ENCODE results near the gene LRIG3.

Gene LRIG3

GRCh38 chr12:58959639-58960300 is 39.5 kb upstream of the LRIG3 start:
- Histone ChIP-seq H3K27me3 (ENCODE audit: insufficient read depth, low read length) (no peaks in the 10 kb centered on the region), H4K91ac (ENCODE audit: low read depth, low read length) (no peak overlapping the region), H3K79me2 (ENCODE audit: control insufficient read depth, insufficient read depth, low read length, poor library complexity) (no peaks in the 10 kb centered on the region), H3K9me3 (ENCODE audit: insufficient read depth, low read depth, low read length) (no peaks in the 10 kb centered on the region), H3K36me3 (ENCODE audit: control insufficient read depth in 1 of 2, insufficient read depth in 2 of 2, low read length in 2 of 2) (no peaks in the 10 kb centered on the region), H3K27ac (ENCODE audit: low read depth, low read length) (no peak overlapping the region), H3K18ac (ENCODE audit: low read length) (no peak overlapping the region), H3K9ac (ENCODE audit: low read length) (no peak overlapping the region), H3K4me2 (ENCODE audit: low read length) (no peak overlapping the region), H3K79me1 (ENCODE audit: low read length) (peaks cover 1% of the 10 kb centered on the region), H2BK5ac (ENCODE audit: low read depth, low read length, poor library complexity) (no peak overlapping the region), H2BK12ac (ENCODE audit: low read length) (no peak overlapping the region), H3K4me1 (ENCODE audit: control insufficient read depth in 1 of 2, insufficient read depth in 2 of 2, low read length in 2 of 2) (no peaks in the 10 kb centered on the region), H4K8ac (ENCODE audit: low read depth, low read length) (no peak overlapping the region), H2AK5ac (ENCODE audit: low read length) (no peak overlapping the region), H2AFZ (ENCODE audit: insufficient read depth, low read length, poor library complexity) (no peak overlapping the region), H3K4me3 (ENCODE audit: low read depth, low read length) (no peak overlapping the region), H2BK120ac (ENCODE audit: insufficient read depth, low read length, poor library complexity) (no peak overlapping the region), H4K12ac (ENCODE audit: low read depth, low read length) (no peak overlapping the region), H3K23ac (ENCODE audit: low read length) (no peak overlapping the region), H3K4ac (ENCODE audit: low read depth, low read length) (no peak overlapping the region), H3K14ac (ENCODE audit: low read length) (no peak overlapping the region)
- WGBS (ENCODE audit: extremely low coverage, insufficient coverage, insufficient read length) = no CpG with 5 or more reads among the region's 1 CpG
- DNase-seq = no peak

DNA sequence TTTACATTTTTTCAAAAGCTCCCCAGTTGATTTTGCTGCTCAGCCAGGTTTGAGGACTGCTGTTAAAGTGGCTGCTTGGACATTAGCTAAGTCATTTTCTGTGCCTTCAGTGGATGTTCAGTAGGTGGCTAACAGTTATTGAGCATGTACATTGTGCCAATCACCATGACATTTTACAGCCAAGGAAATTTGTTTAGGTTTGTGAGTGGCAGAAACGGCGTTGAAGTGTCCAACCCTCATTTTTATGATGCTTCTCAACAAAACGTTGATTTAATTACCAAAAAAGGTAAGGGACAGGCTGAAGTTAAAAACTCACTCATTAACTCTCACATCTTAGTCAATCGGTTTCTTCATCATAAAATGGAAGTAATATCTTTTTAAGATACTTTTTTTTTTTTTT is 37.0 kb upstream of the LRIG3 start:
- H3K4me1 ChIP-seq (ENCODE audit: control insufficient read depth in 1 of 2, insufficient read depth in 2 of 2, low read length in 2 of 2) = no peaks in the 10 kb centered on the region
- H3K18ac ChIP-seq (ENCODE audit: low read length) = no peak overlapping the region
- H2BK5ac ChIP-seq (ENCODE audit: low read depth, low read length, poor library complexity) = no peak overlapping the region
- no peak overlapping the region for H3K4me3 ChIP-seq (ENCODE audit: low read depth, low read length)
- H3K4me2 ChIP-seq (ENCODE audit: low read length) = no peak overlapping the region
- WGBS (ENCODE audit: extremely low coverage, insufficient coverage, insufficient read length) = no CpG with 5 or more reads among the region's 4 CpGs
- no peak for DNase-seq
- H3K23ac ChIP-seq (ENCODE audit: low read length) = no peak overlapping the region
- H3K79me2 ChIP-seq (ENCODE audit: control insufficient read depth, insufficient read depth, low read length, poor library complexity) = no peaks in the 10 kb centered on the region
- H3K36me3 ChIP-seq (ENCODE audit: control insufficient read depth in 1 of 2, insufficient read depth in 2 of 2, low read length in 2 of 2) = no peaks in the 10 kb centered on the region
- H2AFZ ChIP-seq (ENCODE audit: insufficient read depth, low read length, poor library complexity) = no peak overlapping the region
- no peak overlapping the region for H2BK120ac ChIP-seq (ENCODE audit: insufficient read depth, low read length, poor library complexity)
- H3K9me3 ChIP-seq (ENCODE audit: insufficient read depth, low read depth, low read length) = no peaks in the 10 kb centered on the region
- no peak overlapping the region for H2AK5ac ChIP-seq (ENCODE audit: low read length)
- no peak overlapping the region for H3K4ac ChIP-seq (ENCODE audit: low read depth, low read length)
- no peak overlapping the region for H4K12ac ChIP-seq (ENCODE audit: low read depth, low read length)
- no peak overlapping the region for H3K9ac ChIP-seq (ENCODE audit: low read length)
- H3K27ac ChIP-seq (ENCODE audit: low read depth, low read length) = no peak overlapping the region
- no peak overlapping the region for H2BK12ac ChIP-seq (ENCODE audit: low read length)
- no peaks in the 10 kb centered on the region for H3K27me3 ChIP-seq (ENCODE audit: insufficient read depth, low read length)
- H4K91ac ChIP-seq (ENCODE audit: low read depth, low read length) = no peak overlapping the region
- no peak overlapping the region for H4K8ac ChIP-seq (ENCODE audit: low read depth, low read length)
- peaks cover 1% of the 10 kb centered on the region for H3K79me1 ChIP-seq (ENCODE audit: low read length)
- no peak overlapping the region for H3K14ac ChIP-seq (ENCODE audit: low read length)

- Histone ChIP-seq H4K91ac (ENCODE audit: low read depth, low read length) (no peak overlapping the region), H3K79me1 (ENCODE audit: low read length) (peaks cover under 1% of the 10 kb centered on the region), H3K4me2 (ENCODE audit: low read length) (no peak overlapping the region), H3K36me3 (ENCODE audit: control insufficient read depth in 1 of 2, insufficient read depth in 2 of 2, low read length in 2 of 2) (no peaks in the 10 kb centered on the region), H3K4ac (ENCODE audit: low read depth, low read length) (no peak overlapping the region), H3K79me2 (ENCODE audit: control insufficient read depth, insufficient read depth, low read length, poor library complexity) (no peaks in the 10 kb centered on the region), H3K23ac (ENCODE audit: low read length) (no peak overlapping the region), H3K4me1 (ENCODE audit: control insufficient read depth in 1 of 2, insufficient read depth in 2 of 2, low read length in 2 of 2) (no peaks in the 10 kb centered on the region), H2BK12ac (ENCODE audit: low read length) (no peak overlapping the region), H2AK5ac (ENCODE audit: low read length) (no peak overlapping the region), H3K18ac (ENCODE audit: low read length) (no peak overlapping the region), H2BK120ac (ENCODE audit: insufficient read depth, low read length, poor library complexity) (no peak overlapping the region), H3K9ac (ENCODE audit: low read length) (no peak overlapping the region), H4K8ac (ENCODE audit: low read depth, low read length) (no peak overlapping the region), H4K12ac (ENCODE audit: low read depth, low read length) (no peak overlapping the region), H3K27me3 (ENCODE audit: insufficient read depth, low read length) (no peaks in the 10 kb centered on the region), H2AFZ (ENCODE audit: insufficient read depth, low read length, poor library complexity) (no peak overlapping the region), H3K9me3 (ENCODE audit: insufficient read depth, low read depth, low read length) (no peaks in the 10 kb centered on the region), H3K14ac (ENCODE audit: low read length) (no peak overlapping the region), H2BK5ac (ENCODE audit: low read depth, low read length, poor library complexity) (no peak overlapping the region), H3K27ac (ENCODE audit: low read depth, low read length) (no peak overlapping the region), H3K4me3 (ENCODE audit: low read depth, low read length) (no peak overlapping the region)
- DNase-seq = no peak
- no CpG with 5 or more reads among the region's 1 CpG for WGBS (ENCODE audit: extremely low coverage, insufficient coverage, insufficient read length)
These were observed 35.5 kb upstream of the LRIG3 start for GRCh38 chr12:58955849-58956248.

DNA sequence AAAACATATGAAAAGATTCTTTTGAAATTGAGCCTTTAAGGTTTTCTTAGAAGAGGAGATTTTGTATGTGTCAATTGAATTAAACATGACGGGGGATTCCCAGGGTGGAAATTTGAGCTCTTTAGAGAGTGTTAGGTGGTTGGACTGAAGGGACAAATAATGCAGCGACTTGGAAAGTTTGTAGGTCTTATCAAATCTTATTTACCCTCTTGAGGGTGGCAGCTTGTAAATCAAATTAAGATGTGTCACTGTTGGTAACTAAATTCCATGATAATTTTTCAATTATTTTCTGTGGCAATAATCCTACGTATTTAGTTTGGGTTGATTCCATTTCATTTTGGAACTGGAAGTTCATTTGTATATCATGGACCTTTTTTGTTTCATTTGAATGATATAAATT is 33.7 kb upstream of the LRIG3 start:
- Histone ChIP-seq H3K79me2 (ENCODE audit: control insufficient read depth, insufficient read depth, low read length, poor library complexity) (no peaks in the 10 kb centered on the region), H4K91ac (ENCODE audit: low read depth, low read length) (no peak overlapping the region), H3K4ac (ENCODE audit: low read depth, low read length) (no peak overlapping the region), H3K4me2 (ENCODE audit: low read length) (no peak overlapping the region), H3K79me1 (ENCODE audit: low read length) (no peaks in the 10 kb centered on the region), H2BK12ac (ENCODE audit: low read length) (no peak overlapping the region), H3K4me3 (ENCODE audit: low read depth, low read length) (no peak overlapping the region), H2AK5ac (ENCODE audit: low read length) (no peak overlapping the region), H4K12ac (ENCODE audit: low read depth, low read length) (no peak overlapping the region), H2AFZ (ENCODE audit: insufficient read depth, low read length, poor library complexity) (no peak overlapping the region), H4K8ac (ENCODE audit: low read depth, low read length) (no peak overlapping the region), H3K4me1 (ENCODE audit: control insufficient read depth in 1 of 2, insufficient read depth in 2 of 2, low read length in 2 of 2) (no peaks in the 10 kb centered on the region), H3K9ac (ENCODE audit: low read length) (no peak overlapping the region), H2BK5ac (ENCODE audit: low read depth, low read length, poor library complexity) (no peak overlapping the region), H2BK120ac (ENCODE audit: insufficient read depth, low read length, poor library complexity) (no peak overlapping the region), H3K14ac (ENCODE audit: low read length) (no peak overlapping the region), H3K9me3 (ENCODE audit: insufficient read depth, low read depth, low read length) (no peaks in the 10 kb centered on the region), H3K23ac (ENCODE audit: low read length) (no peak overlapping the region), H3K36me3 (ENCODE audit: control insufficient read depth in 1 of 2, insufficient read depth in 2 of 2, low read length in 2 of 2) (no peaks in the 10 kb centered on the region), H3K27me3 (ENCODE audit: insufficient read depth, low read length) (no peaks in the 10 kb centered on the region), H3K27ac (ENCODE audit: low read depth, low read length) (no peak overlapping the region), H3K18ac (ENCODE audit: low read length) (no peak overlapping the region)
- DNase-seq = no peak
- WGBS (ENCODE audit: extremely low coverage, insufficient coverage, insufficient read length) = no CpG with 5 or more reads among the region's 3 CpGs

Data from trophoblast cell (in vitro differentiated cells and primary cell).